Embryonic facial prominence (tissue), 1 donor: ENCODE data around the gene POU3F1.

Source experiments
- DNase-seq: peaks from one replicate; pipeline ENCODE4 v3.0.0-alpha.2; 2016; ENCODE audit errors: extremely low spot score

Gene POU3F1

DNA sequence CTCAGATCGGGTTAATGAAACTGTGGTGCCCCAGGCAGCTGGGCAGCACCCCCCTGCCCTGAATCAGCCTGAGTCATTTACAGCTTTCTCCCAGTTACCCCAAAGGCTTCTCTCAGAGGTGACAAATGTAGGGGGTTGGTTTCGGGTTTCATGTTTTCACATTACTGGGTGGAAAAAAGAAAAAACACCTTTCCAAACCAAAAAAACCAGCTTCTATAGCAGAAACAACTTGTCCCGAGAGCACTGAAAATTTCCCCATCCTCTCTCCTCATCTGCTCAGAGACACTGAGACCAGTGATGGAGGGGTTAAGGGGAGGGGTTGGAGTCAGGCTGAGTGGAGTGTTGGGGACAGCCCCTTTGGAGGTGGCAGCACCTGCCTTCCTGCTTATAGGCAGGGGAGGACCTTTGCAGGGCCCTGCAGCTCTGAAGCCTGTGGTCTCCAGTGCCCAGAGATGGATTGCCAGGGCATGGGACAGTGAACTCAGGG lies 18.4 kb downstream of the POU3F1 start:
- no peak for DNase-seq

DNA sequence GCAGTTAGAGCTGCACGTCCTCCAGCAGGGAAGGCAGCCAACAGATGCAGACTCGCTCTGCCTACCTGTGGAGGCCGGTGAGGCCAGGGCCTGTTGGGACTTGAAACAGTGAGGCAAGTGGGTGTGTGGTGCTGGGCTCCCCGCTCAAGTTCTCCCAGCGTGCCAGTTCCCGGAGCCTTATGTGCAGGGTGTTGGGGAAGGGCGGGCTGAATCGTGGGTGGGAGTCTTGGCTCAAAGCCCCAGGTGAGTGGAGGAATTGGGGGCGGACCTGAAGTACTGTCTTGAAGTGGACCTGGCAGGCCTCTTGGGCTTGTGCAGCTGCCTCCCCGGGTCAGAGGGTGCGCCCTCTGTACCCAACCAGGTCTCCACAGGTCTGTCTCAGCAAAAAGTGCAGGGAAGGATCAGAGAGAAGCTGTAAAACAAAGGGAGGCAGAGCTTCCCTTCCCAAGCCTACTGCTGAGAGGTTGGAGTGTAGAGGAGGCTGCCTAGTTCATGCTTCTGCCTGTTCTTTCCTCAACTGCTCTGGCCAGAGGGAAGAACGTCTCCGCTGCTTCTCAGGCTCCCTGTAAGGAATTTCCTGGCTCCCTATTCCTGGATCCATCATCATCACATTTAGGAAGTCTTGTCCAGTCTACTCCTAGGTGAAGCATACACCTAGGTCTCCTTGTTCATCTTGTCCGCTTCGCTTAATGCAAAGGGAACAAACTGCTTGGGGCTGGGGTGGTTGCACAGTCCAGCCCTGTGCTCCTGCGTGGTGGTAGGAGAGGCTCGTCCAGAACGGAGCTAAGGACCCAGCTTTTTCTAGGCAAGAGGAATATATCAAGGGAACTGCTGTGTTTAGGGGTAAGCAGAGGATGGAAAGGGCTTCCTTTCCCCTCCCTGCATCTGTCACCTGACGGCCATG lies 19.1 kb downstream of the POU3F1 start:
- no peak for DNase-seq

DNA sequence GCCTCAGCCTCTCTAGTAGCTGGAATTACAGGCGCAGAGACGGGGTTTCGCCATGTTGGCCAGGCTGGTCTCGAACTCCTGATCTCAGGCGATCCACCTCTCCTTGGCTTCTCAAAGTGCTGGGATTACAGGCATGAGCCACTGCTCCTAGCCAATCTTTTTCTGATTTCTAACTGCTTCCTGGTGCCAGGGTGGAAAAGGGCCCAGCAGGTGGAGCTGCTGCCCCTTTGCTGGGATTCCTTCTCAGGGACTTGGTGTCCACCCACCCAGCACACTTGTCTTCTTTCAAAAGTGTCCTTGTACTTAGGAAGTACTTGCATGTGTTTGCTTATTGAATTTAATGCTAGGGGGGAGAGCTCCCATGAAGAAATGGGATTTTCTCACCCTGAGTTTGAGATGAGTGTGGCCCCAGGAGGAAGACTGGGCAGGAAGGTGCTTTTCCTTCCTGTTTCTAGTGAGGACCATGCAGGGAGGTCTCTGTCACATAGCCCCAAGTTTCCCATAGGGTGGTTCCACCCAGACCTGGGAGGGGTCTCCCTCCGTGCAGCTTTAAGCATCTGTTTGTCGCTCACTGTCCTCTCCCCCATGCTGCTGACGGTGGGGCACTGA lies 19.9 kb downstream of the POU3F1 start:
- no peak for DNase-seq

DNA sequence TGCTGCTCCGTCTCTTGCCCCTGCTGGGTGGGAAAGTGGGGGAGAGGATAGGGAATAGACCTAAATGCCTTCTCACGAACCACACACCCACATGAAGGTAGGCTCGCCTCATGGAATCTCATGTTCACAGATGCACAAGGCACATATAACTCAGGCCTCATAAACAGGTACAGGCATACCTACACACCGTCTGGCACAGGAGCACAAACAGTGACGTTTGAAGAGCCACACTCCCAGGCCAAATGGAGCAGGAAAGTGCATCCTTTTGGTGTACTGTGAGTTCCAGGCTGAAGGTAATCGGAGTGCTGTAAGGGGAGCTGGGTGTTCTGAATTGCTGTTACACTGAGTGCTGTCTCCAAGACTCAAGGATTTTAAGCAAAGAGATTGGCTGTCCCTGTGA lies 20.9 kb downstream of the POU3F1 start:
- no peak for DNase-seq

DNA sequence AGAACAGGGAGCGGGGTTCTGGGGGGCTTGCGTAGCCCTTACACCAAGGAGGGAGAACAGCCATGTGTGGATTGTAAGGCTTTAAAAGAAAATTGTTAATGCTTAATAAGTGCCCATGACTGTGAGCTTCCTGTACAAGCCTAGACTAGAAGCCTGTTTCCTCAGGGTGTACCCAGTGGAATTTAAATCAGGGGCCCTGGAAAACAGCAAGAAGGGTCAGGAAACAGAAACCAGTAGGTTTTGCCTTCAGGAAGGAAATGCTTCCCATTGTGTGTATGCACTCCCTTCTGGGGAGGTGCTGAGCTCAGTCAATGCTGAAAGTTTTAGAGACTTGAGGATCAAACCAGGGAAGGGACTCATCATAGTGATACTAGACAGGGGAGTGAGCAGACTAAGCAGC lies 21.4 kb downstream of the POU3F1 start:
- no peak for DNase-seq

DNA sequence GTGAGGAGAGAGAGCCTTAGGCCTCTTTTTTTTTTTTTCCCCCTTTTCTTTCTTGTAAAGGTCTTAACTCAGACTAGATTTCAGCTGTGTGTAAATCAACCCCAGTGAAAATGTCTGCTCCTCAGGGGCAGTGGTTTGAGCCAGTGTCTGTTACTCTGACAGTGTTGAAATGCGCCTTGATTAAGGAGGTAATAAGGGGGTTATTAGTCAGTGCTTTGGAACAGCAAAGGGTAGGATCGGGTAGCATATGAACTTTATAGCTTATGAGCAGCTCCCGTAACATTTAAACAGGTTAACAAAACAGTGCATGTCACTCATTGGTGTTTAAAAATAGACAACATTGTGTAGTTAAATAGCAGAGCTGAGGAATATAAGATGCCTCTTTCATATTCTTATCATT lies 23.8 kb downstream of the POU3F1 start:
- no peak for DNase-seq

DNA sequence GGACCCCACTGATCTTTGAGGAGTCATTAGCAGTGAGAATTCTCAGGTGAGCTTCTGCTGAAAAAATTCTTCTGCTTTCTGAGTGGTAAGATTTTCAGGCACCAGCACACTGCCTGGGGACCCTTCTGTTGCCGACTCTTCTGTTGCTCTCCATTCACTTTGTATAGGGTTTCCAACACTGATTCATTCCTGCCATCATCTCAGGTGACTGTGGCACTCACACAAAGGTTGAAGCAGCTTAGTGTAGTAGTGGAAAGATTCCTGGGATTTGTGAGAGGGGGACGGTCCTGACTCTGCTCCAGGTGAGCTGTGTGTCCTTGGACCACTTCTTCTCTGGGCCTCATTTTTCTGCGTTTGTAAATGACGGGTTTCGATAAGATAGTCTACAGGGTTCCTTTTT lies 24.6 kb downstream of the POU3F1 start:
- DNase-seq, result no peak

DNA sequence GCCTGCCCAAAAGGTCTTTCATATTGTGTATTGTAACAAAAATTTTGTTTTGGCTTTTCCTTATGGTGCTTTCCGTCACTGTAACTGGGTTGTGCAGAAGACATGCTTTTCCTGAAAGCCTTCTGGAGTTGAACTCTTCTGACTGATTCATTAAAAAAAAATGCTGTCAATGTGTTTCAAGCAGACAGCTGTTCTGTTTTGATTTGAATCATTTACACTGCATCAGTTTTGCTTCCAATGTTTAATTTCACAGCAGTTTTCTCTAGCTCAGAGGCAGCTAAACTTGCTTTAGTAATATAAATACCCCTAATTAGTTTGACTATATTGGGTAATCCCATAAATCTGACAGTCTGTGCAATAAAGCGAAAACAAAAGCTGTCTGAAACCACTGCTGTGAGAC lies 26.2 kb downstream of the POU3F1 start:
- DNase-seq, result no peak

DNA sequence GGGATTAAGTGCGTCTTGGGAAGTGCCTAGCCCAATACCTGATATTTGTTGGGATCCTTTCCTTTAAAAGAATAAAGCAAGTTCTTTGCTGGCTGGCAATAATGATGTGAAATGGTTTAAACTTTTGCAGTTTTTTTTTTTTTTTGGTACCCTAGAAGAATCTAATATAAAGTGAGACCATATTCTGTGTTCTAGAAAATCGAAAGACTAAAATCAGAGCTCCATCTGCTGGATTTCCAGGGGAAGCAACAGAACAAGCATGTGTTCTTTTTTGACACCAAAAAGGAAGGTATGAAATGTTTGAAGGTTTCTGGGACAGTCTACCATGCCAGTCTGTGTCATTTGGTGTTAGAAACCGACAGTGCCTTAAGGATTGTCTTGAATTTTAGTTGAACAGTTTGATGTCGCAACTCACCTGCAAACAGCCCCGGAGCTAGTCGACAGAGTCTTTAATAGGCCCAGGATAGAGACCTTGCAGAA lies 27.7 kb downstream of the POU3F1 start:
- DNase-seq, result no peak

DNA sequence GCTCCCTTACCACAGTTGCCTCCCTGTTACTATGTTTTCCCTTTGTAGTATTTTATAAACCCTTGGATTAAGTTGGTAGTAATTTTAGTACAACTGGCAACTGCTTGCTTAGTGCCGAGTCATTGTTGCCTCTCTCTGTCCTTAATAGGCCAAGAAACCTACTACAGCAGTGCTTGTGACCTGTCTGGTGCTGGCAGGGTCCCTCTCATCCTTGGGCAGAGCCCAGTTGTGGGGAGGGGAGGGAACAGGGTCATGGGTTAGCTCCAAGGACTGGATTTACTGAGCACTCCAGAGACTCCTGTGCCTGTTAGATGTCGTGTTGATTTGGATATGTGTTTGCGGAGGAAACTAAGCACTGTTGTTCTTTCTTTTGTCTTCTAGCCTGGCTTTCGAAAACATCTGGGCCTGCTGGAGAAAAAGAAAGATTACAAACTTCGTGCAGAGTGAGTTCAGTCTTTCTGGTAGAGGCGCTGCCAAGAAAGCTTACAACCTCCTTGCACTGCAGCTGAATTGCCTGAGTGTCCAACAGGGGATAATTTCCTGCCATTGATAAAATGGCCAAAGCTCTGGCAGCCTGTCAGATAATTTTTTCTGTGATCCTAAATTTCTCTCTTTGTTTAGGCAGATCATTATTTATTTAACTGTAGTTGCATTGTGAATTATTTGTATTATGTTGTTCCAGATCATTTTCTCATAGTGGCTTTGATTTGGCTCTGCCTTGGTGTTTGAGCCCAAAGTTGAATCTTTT lies 30.4 kb downstream of the POU3F1 start:
- DNase-seq, result no peak

DNA sequence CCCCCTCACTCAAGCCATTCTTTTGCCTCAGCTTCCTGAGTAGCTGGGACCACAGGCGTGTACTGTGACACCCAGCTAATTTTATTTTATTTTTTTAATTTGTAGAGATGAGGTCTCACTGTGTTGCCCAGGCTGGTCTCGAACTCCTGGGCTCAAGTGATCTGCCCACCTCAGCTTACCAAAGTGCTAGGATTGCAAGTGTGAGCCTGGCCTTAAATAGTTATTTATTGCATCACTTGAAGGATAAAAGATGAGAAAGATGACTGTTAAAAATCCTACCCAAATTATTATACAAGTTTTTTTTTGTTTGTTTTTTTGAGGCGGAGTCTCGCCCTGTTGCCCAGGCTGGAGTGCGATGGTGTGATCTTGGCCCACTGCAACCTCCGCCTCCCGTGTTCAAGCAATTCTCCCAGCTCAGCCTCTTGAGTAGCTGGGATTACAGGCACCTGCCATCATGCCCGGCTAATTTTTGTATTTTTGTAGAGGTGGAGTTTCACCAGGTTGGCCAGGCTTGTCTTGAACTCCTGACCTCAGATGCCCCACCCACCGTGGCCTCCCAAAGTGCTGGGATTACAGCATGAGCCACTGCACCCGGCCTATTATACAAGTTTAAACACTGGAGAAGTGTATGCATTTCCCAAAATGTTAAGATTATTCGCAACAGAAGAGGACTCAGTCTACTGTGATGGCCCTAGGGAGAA lies 31.7 kb downstream of the POU3F1 start:
- no peak for DNase-seq

DNA sequence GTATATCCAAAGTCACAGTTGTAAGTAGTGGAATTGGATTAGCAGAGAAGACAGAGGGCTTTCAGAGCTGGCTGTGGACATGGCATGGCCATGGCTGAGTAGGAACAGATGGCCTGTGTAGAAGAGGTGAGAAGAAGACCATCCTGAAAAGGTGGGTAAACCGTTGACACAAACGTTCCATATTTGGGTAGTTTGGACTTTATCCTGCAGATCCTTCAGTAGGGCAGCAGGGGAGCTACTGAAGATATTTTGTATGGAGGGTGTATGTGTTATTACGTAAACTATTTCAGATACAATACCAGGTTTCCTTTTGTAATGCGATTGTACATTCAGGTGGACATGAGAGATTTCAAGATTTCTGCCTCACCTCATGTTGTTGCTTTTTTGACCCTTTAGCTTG lies 32.4 kb downstream of the POU3F1 start:
- DNase-seq, result no peak

DNA sequence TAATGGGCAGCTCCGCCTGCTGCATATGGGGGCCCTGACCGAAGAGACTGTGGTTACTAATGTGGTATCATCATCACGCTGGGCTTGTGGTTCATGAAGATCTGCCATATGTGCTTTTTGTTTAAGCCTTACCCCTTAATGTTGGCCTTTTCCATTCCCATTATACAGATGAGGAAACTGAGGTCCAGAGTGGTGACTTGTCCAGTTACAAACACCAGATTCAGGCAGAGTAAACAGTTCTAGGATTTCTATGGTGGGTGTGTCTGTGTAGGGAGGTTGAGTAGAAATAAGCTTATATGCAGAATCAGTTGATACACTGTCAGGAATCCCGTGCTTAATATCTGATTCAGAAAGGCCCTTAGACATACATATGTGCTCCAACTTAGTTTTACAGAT lies 33.4 kb downstream of the POU3F1 start:
- no peak for DNase-seq

DNA sequence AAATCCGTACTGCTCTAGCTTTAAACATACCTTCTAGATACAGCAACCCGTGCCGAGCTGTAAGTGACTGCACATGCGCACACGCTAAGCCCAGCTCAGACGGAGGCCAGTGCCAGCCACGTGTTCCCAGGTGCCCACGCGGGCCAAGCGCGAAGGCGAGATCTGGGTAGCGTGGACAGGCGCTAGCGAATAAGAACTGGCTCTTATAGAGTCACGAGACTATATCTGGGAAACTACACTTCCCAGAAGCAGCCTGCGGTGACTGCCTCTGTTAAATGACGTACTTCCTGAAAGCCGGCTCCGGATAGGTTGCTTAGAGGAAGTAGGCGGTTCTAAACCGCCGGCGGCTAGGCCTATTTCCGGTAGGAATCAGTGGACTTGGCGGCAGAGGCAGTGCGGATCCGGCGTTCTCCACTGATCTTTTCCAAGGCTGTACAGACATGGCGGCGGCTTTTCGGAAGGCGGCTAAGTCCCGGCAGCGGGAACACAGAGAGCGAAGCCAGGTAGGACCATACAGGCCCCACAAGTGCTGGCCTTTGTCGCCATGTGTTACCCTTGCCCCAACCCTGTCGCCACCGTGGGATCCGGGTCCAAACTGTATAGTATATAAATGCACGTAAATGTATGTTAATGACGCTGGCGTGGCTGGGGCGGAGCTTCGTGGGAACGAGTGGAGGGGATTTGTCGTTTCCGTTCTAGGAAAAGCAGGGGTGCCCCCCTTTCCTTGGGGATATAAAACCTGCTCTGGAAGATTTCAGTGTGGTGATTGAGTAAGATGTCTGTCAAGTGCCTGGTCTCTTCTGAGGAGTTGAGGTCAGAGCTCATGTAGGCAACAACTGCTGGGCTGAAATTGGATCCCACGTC lies 34.0 kb downstream of the POU3F1 start, which contains the start of gene UTP11:
Gene UTP11, plus strand, starts transcription at position 372 of the 864 bp plus-strand sequence. Its CDS starts 69 bp downstream, at position 441.
- DNase-seq, result peak; percentile 99

DNA sequence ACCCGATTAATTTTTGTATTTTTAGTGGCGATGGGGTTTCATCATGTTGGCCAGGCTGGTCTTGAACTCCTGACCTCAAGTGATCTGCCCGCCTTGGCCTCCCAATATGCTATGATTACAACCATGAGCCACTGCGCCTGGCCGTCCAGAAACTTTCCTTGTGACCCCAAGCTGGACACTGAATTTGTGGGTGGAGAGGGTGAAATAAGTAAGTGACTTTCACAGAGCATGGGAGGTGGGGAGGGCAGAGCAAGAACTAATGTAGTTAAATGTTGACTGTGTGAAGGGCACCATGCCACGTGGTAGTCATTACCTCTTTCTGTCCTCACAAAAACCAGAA lies 36.8 kb downstream of the POU3F1 start:
- no peak for DNase-seq

DNA sequence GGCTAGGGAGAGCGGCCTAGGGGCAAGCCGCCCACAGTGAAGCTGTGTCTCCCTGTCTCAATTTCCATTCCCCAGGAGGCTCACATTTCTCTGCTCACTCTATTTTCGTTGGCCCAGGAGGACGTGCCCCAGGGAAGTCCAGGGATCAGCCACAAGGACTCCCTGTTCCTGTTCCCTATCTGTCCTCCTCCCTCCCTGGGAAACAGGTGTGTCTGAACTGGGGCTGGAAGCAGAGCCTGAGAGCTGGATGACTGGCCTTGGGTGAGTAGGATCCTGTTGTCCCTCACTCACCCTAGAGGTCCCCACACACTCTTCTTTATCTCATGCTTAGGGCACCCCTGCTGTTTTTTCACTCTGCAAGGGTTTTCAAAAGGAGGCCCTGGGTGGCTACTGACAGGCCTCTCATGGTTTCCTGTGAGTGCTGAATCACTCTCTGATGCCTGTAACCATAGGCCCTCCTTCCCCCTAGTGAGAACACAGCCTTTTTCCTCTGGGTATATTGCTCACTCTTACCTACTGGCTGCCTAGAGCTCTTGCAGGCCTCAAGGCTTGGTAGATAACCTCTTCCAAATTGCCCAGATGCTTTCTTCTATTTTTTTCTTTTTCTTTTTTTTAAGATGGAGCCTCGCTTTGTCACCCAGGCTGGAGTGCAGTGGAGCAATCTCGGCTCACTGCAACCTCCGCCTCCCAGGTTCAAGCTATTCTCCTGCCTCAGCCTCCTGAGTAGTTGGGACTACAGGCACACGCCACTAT lies 37.3 kb downstream of the POU3F1 start:
- no peak for DNase-seq

DNA sequence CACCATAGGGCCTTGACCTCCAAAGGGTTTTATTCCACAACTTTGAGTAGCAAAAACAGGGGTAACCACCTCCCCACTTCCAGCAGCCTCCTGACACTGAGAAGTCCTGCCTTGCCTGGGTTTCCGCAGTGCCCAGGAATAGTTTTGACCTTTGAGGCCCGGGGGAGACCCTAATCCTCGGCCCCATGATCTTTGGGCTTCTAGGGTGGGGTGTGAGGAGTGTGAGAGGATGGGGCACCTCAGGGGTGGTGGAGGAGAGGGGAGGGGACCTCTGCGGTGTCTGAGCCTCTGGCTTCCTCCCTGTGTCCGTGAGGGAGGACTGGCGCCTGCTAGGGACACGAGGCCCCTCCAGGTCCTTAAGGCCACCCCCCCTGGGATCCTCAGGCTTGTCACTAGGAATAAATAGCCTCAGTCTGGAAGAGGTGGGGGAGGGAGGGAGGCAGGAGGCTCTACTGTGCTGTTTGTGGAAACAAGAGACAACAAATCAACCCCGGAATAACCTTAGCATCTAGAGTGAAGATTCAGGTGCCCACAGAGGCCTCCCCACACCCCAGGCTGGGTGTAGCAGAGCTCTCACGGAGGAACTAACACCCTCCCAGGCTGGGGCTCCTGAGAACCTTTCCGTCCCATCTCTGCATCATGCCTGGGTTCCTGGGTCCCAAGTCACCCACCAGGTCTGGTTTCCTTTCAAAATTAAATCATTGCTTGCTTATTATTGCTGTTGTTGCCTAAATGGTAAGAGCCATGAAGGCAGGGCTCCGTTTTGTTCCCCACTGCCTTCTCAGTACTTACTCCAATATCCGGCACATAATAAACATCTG lies 40.4 kb downstream of the POU3F1 start:
- no peak for DNase-seq

DNA sequence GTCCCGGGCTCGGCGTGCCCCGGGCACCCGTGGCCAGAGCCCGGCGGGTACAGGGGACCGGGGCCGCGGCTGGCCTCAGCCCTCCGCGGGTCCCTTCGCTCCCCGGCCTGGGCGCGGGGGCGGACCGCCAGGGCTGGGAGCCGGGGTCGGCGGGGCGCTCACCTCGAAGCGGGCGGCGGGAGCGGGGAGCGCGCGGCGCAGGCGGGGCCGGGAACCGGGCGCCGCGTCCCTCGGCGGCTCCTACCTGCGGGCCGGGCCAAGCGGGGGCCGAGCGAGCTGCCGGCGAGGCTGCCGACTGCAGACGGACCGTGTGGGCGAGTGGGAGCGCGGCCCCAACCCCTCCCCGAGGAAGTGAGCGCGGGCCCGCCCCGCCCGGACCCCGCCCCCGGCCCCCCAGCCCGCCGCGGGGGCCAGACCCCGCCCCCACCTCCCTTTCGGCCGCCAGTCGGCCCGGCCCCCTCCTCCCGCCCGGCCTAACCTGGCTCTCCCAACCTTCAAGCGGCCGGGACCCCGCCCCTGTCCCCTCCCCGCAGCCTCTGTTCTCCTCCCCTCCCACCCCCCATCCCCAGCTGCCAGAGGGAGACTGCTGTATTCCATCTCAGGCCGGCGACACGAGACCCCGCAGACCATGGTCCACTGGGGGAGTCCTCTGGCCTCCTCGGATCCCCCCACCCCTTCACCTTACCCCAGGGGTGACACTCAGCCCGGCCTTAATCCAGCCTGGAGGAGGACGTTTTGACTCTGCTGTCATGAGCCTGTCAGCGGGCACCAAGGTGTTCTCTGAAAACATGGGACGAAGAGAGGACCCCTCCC lies 41.2 kb downstream of the POU3F1 start, which contains the start of gene FHL3:
Gene FHL3, minus strand, starts transcription at position 320 of the 813 bp plus-strand sequence. CDS start 6,102 bp downstream, outside the sequence.
- no peak for DNase-seq
